H9 (cell line): ENCODE data around the gene GET4. TPM values are rescaled to one million over a fixed set of nuclear protein-coding genes. Genes with fewer than 3 reads are reported as not detected.

Source experiments
- DNase-seq: peaks from one replicate; pipeline ENCODE4 v3.0.0-alpha.2; 2017
- H2AFZ ChIP-seq: one replicate; pipeline ENCODE4 v1.6.1; 2013; ENCODE audit warnings: mild to moderate bottlenecking, low read length, control low read depth, moderate library complexity
- H2AK5ac ChIP-seq: 2 replicates; pipeline ENCODE4 v1.6.1; 2013; ENCODE audit warnings: low read length, control low read depth, mixed read lengths; ENCODE audit not compliant: insufficient read length
- H2BK120ac ChIP-seq: one replicate; pipeline ENCODE4 v1.6.1; 2013; ENCODE audit warnings: low read depth, mild to moderate bottlenecking, low read length, control low read depth, inconsistent platforms; ENCODE audit not compliant: poor library complexity, severe bottlenecking
- H2BK12ac ChIP-seq: 2 replicates; pipeline ENCODE4 v1.6.1; 2013; ENCODE audit warnings: low read length, control low read depth, mixed read lengths, low read depth; ENCODE audit not compliant: insufficient read length
- H2BK15ac ChIP-seq: 2 replicates; pipeline ENCODE4 v1.6.1; 2013; ENCODE audit warnings: low read depth, low read length, control low read depth
- H2BK20ac ChIP-seq: one replicate; pipeline ENCODE4 v1.6.1; 2013; ENCODE audit warnings: low read depth, mild to moderate bottlenecking, low read length, control low read depth, inconsistent platforms; ENCODE audit not compliant: poor library complexity, severe bottlenecking
- H2BK5ac ChIP-seq: 2 replicates; pipeline ENCODE4 v1.6.1; 2013; ENCODE audit warnings: low read length, control low read depth, mixed read lengths; ENCODE audit not compliant: insufficient read length
- H3K14ac ChIP-seq: 2 replicates; pipeline ENCODE4 v1.6.1; 2013; ENCODE audit warnings: low read length, control low read depth; ENCODE audit not compliant: insufficient read depth
- H3K18ac ChIP-seq: 2 replicates; pipeline ENCODE4 v1.6.1; 2013; ENCODE audit warnings: low read depth, mild to moderate bottlenecking, mixed read lengths, low read length, control low read depth; ENCODE audit not compliant: insufficient read length
- H3K23ac ChIP-seq: 2 replicates; pipeline ENCODE4 v1.6.1; 2013; ENCODE audit warnings: low read length, control low read depth, mixed read lengths, low read depth; ENCODE audit not compliant: insufficient read length
- H3K23me2 ChIP-seq: 2 replicates; pipeline ENCODE4 v1.6.1; 2013; ENCODE audit warnings: low read depth, mild to moderate bottlenecking, mixed read lengths, low read length, control low read depth; ENCODE audit not compliant: insufficient read length, poor library complexity, severe bottlenecking
- H3K27ac ChIP-seq: 2 replicates; pipeline ENCODE4 v1.5.1; 2013; ENCODE audit warnings: low read length, control low read depth, mixed read lengths, low read depth; ENCODE audit not compliant: insufficient read length
- H3K27me3 ChIP-seq: 2 replicates; pipeline ENCODE4 v1.6.1; 2013; ENCODE audit warnings: low read length, control low read depth, inconsistent platforms; ENCODE audit not compliant: insufficient read depth
- H3K4ac ChIP-seq: 2 replicates; pipeline ENCODE4 v1.6.1; 2013; ENCODE audit warnings: low read depth, mild to moderate bottlenecking, control low read depth, inconsistent platforms, low read length, moderate library complexity
- H3K4me1 ChIP-seq: 2 replicates; pipeline ENCODE4 v1.6.1; 2013; ENCODE audit warnings: low read length, control low read depth, inconsistent platforms; ENCODE audit not compliant: insufficient read depth
- H3K4me2 ChIP-seq: 2 replicates; pipeline ENCODE4 v1.6.1; 2013; ENCODE audit warnings: low read length, control low read depth, mixed read lengths; ENCODE audit not compliant: insufficient read length, insufficient read depth
- H3K56ac ChIP-seq: 2 replicates; pipeline ENCODE4 v1.6.1; 2013; ENCODE audit warnings: low read depth, mild to moderate bottlenecking, mixed read lengths, low read length, control low read depth; ENCODE audit not compliant: insufficient read length
- H3K79me1 ChIP-seq: 2 replicates; pipeline ENCODE4 v1.6.1; 2013; ENCODE audit warnings: low read depth, mild to moderate bottlenecking, moderate library complexity, low read length, control low read depth, inconsistent platforms; ENCODE audit not compliant: insufficient read depth, poor library complexity, severe bottlenecking
- H3K79me2 ChIP-seq: 2 replicates; pipeline ENCODE4 v1.6.1; 2013; ENCODE audit warnings: low read length, control low read depth, inconsistent platforms; ENCODE audit not compliant: insufficient read depth
- H3K9ac ChIP-seq: 2 replicates; pipeline ENCODE4 v1.6.1; 2013; ENCODE audit warnings: low read length, control low read depth, mixed read lengths; ENCODE audit not compliant: insufficient read length; ENCODE audit errors: extremely low read depth
- H3K9me3 ChIP-seq: one replicate; pipeline ENCODE4 v1.6.1; 2013; ENCODE audit warnings: low read depth, low read length, inconsistent platforms; ENCODE audit not compliant: control insufficient read depth
- H3T11ph ChIP-seq: one replicate; pipeline ENCODE4 v1.6.1; 2013; ENCODE audit warnings: mild to moderate bottlenecking, low read length, control low read depth, inconsistent platforms
- H4K20me1 ChIP-seq: one replicate; pipeline ENCODE4 v1.6.1; 2013; ENCODE audit not compliant: control insufficient read depth, insufficient read length, insufficient read depth
- H4K5ac ChIP-seq: 2 replicates; pipeline ENCODE4 v1.6.1; 2013; ENCODE audit warnings: low read depth, mild to moderate bottlenecking, mixed read lengths, low read length, control low read depth; ENCODE audit not compliant: insufficient read length
- H4K8ac ChIP-seq: replicated peaks from 2 replicates; pipeline ENCODE4 v1.6.1; 2013; ENCODE audit warnings: low read length, control low read depth, mixed read lengths, low read depth; ENCODE audit not compliant: insufficient read length
- H4K91ac ChIP-seq: 2 replicates; pipeline ENCODE4 v1.6.1; 2013; ENCODE audit warnings: low read depth, mild to moderate bottlenecking, moderate library complexity, mixed read lengths, low read length, control low read depth; ENCODE audit not compliant: insufficient read length
- H3K27ac Mint-ChIP-seq, 3 experiments: 2 replicates in 2 of 3; 3 replicates in 1 of 3; pipeline ENCODE4 v1.8.0; 2020 to 2021; ENCODE audit warnings: mixed read lengths in 3 of 3, mild to moderate bottlenecking in 1 of 3, moderate library complexity in 1 of 3
- H3K27me3 Mint-ChIP-seq: 2 replicates; pipeline ENCODE4 v1.8.0; 2021; ENCODE audit warnings: low read depth, mild to moderate bottlenecking, moderate library complexity, mixed read lengths
- H3K36me3 Mint-ChIP-seq, 3 experiments: 2 replicates in 2 of 3; 3 replicates in 1 of 3; pipeline ENCODE4 v1.8.0; 2020 to 2021; ENCODE audit warnings: low read depth in 3 of 3, mixed read lengths in 3 of 3; ENCODE audit not compliant: insufficient read depth in 1 of 3
- H3K4me1 Mint-ChIP-seq, 2 experiments: 2 replicates each; pipeline ENCODE4 v1.8.0; 2020; ENCODE audit warnings: mixed read lengths in 2 of 2
- H3K4me3 Mint-ChIP-seq, 2 experiments: 2 replicates in 1 of 2; 3 replicates in 1 of 2; pipeline ENCODE4 v1.8.0; 2020 to 2021; ENCODE audit warnings: mild to moderate bottlenecking in 2 of 2, mixed read lengths in 2 of 2, moderate library complexity in 1 of 2
- H3K9me3 Mint-ChIP-seq, 2 experiments: 2 replicates in 1 of 2; 3 replicates in 1 of 2; pipeline ENCODE4 v1.8.0; 2020; ENCODE audit warnings: mild to moderate bottlenecking in 2 of 2, mixed read lengths in 2 of 2, moderate library complexity in 1 of 2
- CTCF ChIP-seq: fragments of 200-600 bp; sonication (generic); conservative IDR thresholded peaks from 3 replicates; pipeline ENCODE4 v1.8.0; 2021; ENCODE audit warnings: antibody characterized with exemption, mild to moderate bottlenecking
- WGBS: extraction: QIAGEN DNeasy Blood & Tissue Kit; methylation state at CpG from one replicate; pipeline ENCODE4 v1.1.7; 2013; ENCODE audit warnings: missing lambda C conversion rate, low lambda C conversion rate, mixed read lengths; ENCODE audit not compliant: insufficient read length; ENCODE audit errors: extremely low coverage; 5-methylcytosine and 5-hydroxymethylcytosine counted together
- total RNA-seq: library from RNA; stranded (reverse); gene quantifications from 2 replicates; pipeline ENCODE4 v1.2.1, GENCODE V29; 2021

The GET4 gene
- total RNA-seq, 1 experiment from 2014 or later, result 70.2 TPM

- no peaks in the 10 kb centered on the region for H4K20me1 ChIP-seq
- Mint-ChIP-seq H3K27me3 (no peaks in the 10 kb centered on the region), H3K36me3 (peaks cover 59 to 92% (median 89%) of the 10 kb centered on the region in 3 experiments), H3K9me3 (no peaks in the 10 kb centered on the region; a peak in 1 of 5 replicates), H3K4me3 (no peak overlapping the region), H3K4me1 (no peaks in the 10 kb centered on the region), H3K27ac (no peak overlapping the region)
- TF ChIP-seq CTCF, result no peak
- no peaks in the 10 kb centered on the region for H3K23me2 ChIP-seq
- H2BK12ac ChIP-seq, result no peak overlapping the region
- no peak overlapping the region for H2BK5ac ChIP-seq
- DNase-seq, result no peak
- H3K27ac ChIP-seq, result no peak overlapping the region
- H3K14ac ChIP-seq, result no peak overlapping the region
- no peak overlapping the region for H3K9ac ChIP-seq
- H3K56ac ChIP-seq, result no peak overlapping the region
- H2AFZ ChIP-seq, result no peak overlapping the region
- H4K91ac ChIP-seq, result no peak overlapping the region
- no peaks in the 10 kb centered on the region for H3K79me2 ChIP-seq
- no peak overlapping the region for H3K23ac ChIP-seq
- H2BK20ac ChIP-seq, result no peak overlapping the region
- no peaks in the 10 kb centered on the region for H3K79me1 ChIP-seq
- no peak overlapping the region for H2BK15ac ChIP-seq
- no peaks in the 10 kb centered on the region for H3K27me3 ChIP-seq
- no peak overlapping the region for H2AK5ac ChIP-seq
- H3K9me3 ChIP-seq, result no peaks in the 10 kb centered on the region
- no CpG with 5 or more reads among the region's 9 CpGs for WGBS
- H3K4me1 ChIP-seq, result no peaks in the 10 kb centered on the region
- no peak overlapping the region for H3T11ph ChIP-seq
- H3K4me2 ChIP-seq, result no peak overlapping the region
- no peak overlapping the region for H3K18ac ChIP-seq
- no peak overlapping the region for H2BK120ac ChIP-seq
- H4K5ac ChIP-seq, result no peak overlapping the region
- H3K4ac ChIP-seq, result no peak overlapping the region
- no peak overlapping the region for H4K8ac ChIP-seq
Observed at GRCh38 chr7:857661-858060, 18.7 kb upstream of the GET4 start.
